DMS79 treated with DMSO at 0.1 percent for 48 hours (cell line): ENCODE results near the gene LRFN2.

ENCODE experiments used
- DNase-seq: peaks from one replicate; lab custom pipeline; 2025; lab: John Stamatoyannopoulos, UW

Gene LRFN2

GRCh38 chr6:40436685-40437604 lies 150.2 kb downstream of the LRFN2 start:
- DNase-seq = peak; percentile 96

- DNase-seq = no peak
Measured at GRCh38 chr6:40432982-40433381, 154.2 kb downstream of the LRFN2 start.

DNA sequence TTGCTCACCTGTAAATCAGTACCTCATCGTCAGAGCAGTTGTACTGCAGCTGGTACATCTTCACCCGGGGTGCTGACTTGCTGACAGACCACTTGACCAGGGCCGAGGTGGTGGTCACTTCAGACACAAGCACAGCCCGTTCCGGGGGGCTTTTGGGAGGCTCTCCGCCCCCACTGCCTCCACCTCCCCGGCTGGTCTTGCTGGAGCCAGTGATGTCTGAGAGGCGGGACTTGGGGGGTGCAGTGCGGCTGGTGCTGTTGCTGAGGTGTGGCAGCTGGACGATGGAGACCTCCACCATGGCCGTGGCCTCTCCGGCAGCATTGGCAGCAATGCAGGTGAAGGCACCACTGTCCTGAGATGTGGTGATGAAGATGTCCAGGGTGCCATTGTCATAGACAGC lies 155.5 kb downstream of the LRFN2 start:
- DNase-seq = no peak

- no peak for DNase-seq
Measured at GRCh38 chr6:40427196-40427595, 160.0 kb downstream of the LRFN2 start.

GRCh38 chr6:40426346-40427066 lies 160.7 kb downstream of the LRFN2 start:
- no peak for DNase-seq

DNA sequence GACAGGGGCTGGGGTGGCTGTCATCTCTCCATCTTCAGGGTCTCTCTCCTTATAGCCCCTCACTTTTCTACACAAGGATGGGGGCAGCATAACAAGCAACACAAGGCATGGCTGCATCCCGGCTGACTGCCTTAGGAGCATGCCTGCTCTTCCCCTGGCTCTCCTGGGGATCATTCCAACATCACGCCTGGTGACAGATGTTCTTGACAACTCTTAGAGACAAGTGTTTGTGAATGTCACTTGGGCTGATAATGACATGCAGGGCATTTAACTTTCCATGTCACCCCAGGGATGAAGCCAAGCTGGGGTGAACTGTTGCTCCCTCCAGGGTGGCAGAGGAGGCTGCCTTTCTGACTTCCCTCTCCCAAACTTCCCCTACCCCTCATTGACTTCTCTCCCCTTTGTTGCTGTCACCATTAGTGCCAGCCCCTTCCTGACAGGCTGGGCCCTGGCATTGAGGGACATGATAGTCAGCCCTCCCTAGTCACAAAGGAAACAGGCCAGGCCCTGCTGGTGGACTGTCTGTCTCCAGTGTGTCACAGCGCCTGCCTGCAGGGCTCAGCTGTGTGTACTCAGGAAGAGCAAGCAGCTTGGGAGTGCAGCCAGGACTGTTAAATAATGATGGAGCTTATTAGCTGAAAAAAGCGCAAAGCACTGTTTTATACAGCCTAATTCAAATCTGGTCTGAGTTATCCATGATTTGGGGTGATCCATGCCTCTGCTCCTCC lies 161.8 kb downstream of the LRFN2 start:
- DNase-seq = no peak

DNA sequence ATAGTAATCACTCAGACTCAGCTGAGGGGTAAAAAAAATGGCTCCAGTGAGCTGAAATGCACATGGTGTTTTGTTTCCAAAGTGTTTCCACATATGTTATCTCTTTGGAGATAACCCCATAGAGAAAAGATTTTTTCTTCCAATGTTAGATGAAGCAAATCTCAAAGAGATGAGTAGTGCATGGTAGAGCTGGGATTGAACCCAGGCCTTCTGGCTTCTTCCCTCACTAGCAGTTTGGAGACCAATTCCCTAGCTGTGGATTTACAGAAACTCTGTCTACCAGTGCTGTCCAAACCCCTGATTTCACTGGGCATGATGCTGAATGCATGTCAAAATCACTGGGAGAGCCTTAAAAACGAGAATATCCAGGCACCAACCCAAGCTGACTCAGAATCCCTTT lies 165.1 kb downstream of the LRFN2 start:
- DNase-seq = no peak

DNA sequence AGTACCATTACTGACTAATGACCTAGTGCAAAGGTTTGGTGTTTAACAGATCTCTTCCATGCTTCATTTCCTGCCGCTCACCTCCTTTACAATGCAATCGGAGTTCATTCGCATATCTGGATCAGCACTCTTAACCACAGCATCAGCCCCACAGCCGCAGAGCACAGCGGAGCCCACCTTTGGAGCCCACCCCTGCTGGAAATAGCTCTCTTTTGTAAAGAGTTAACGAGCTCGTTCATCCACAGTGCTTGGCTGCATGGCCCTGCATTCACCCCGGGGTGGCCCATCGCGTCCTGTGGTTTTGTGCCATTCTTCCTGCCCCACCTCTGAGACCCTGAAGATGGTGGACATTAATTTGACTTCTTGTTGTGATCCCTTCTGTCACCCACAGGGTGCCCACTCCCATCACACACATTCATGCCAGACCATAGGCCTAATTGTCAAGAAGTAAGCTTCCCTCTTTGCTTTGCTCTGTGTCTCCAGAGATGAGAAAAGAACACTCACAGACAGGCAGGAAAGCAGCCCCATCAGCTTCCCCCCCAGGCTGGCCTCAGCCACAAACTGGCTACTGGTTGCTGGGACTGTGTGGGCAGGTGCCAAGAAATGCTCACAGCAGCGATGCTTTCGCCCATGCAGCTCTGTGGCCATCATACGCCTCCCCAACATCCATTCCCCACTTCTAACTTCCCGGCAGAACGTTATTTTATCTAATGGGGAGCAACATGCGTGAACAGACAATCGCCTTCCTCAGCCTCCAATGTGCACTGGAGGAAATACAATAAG lies 167.0 kb downstream of the LRFN2 start:
- DNase-seq = no peak

GRCh38 chr6:40419377-40419776 lies 167.8 kb downstream of the LRFN2 start:
- no peak for DNase-seq

DNA sequence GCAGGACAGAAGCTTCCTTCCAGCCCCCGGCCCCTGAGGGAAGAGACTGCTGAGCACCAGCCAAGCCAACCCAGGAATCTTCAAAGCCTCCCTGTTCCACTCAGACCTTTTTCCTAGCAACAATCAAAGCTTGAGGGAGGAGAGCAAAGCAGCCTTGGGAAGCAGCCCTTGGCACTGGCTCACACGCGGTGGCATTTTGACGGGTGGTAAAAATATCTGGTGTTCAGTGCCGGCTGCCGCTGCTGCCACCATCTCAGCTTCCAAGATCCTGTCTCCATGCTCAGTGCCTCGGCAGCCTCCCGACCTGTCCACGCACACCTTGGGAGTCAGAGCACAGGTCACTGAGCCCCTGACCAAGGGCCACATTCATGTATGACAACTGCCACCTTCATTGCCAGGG lies 170.1 kb downstream of the LRFN2 start:
- no peak for DNase-seq

DNA sequence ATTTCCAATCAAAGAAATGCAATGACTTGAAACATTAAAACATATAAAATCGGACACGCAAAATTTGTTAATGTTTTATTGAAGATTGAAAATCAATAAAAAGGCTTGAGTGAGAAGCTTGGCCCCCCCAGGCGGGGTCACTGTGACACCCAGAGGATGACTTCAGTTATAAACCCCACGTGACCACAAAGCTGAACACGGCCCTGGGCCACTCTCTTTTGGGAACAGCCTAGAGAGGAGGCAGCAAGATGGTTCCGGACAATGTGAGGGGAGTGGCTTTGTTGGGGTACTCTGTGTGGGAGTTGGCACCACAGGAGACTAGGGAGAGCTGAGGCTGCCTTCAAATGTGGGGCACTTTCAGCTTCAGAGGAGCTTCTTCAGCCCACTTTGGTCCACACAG lies 172.5 kb downstream of the LRFN2 start:
- no peak for DNase-seq

- no peak for DNase-seq
Measured at GRCh38 chr6:40413239-40413638, 173.9 kb downstream of the LRFN2 start.

GRCh38 chr6:40411881-40412280 lies 175.3 kb downstream of the LRFN2 start:
- DNase-seq = no peak

GRCh38 chr6:40410821-40411220 lies 176.3 kb downstream of the LRFN2 start:
- no peak for DNase-seq

DNA sequence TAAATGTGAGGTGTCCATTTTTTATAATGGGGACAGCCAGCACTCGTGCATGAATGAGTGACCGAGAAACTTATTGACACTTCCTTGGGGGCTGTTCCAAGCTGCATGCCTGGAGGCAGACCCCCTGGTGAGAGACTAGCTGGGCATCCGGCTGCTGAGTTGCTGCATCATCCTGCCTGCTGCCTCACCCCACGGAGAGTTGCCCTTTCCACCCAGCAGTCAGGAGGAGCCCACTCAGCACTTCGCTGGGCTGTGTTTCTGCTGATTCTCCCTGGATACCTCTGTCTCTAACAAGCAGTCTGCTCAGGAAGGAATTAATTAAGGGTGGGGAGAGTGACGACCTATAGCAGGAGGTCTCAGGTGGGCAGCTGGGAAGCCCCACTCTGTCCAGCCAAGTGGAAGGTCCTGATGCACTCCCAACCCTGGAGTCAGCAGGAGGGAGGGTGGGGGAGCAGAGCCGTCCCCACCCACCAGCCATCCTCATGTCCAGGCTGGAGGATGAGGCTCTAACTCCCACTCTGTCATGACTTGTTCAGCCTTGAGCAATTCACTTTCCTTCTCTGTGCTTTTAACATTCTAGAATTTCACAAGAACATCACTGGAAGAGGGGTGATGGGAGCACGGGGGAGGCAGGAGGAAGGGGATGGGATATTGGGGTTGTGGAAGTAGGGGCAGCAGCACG lies 177.3 kb downstream of the LRFN2 start:
- DNase-seq = no peak

DNA sequence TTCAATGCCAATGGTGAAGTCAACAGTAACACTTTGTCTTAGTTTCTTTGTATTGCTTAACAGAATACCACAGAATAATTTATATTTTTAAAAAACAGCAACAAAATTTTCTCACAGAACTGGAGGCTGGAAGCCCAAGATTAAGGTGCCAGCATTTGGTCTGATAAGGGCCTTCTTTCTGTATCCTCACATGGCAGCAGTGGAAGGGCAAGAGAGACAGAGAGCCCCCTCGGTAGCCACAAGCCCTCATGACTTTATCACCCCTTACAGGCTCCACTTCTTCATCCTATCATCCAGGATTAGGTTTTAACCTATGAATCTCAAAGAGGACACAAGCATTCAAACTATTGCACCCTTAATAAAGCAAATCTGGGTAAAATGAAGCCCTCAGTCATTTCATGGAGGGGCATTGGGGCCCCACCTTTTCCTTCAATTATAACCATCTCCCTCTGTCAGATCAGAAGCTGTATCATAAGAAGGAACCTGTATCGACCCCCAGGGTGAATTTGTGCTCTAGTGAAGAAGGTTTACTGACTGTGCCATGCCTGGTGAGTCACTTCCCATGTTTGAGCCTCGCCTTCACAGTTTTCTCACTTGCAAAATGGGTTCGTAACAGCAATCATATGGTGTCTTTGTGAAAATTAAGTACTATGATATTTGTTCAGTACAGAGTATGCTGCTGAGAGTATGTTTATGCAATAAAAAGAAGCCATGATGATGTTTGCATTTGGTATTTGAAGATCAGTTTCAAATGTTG lies 178.2 kb downstream of the LRFN2 start:
- DNase-seq = no peak

- no peak for DNase-seq
Measured at GRCh38 chr6:40407239-40407638, 179.9 kb downstream of the LRFN2 start.

- DNase-seq = no peak
Measured at GRCh38 chr6:40406175-40406574, 181.0 kb downstream of the LRFN2 start.

DNA sequence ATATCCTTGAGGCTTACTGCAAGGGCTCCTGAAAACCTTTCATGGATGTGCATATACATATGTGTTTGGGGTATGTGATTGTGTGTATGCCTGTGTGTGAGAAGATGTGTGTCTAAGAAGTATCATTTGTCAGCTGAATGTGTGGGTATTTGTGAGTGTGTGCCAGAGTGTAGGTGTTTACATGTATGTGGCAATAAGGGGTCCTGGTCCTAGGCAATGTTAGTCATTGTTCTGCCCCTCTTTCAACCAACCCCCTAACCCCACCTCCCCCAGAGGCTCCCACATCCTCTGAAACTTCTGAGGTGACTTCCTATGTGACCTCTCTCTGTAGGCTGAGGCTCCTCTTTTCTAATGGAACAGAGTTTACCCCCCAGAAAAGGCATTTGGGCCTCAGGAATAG lies 186.4 kb downstream of the LRFN2 start:
- no peak for DNase-seq

DNA sequence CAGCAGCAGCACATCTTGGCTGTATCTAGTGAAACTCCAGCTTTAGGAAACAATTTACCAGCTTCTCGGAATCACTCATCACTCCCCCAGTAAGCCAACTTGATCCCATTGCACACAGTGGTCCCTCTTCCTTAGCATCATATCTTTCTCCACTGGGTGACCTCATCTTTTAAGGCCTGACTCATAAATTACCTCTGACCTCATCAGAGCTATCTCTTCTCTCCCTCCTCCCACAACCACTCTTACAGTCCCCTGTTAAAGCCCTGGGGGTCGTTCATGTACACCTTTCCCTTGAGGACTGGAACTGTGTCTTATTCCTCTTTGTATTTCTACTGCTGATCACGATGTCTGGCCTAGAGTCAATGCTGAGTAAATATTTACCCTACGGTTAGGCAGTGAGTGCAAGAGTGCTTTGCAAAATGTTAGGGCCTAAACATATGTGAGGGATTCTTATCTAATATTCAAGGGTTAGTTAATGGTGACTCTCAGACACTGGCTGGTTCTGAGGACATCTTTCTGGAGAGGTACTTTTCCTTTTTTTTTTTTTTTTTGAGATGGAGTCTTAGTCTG lies 187.2 kb downstream of the LRFN2 start:
- DNase-seq = peak; percentile 80
